GM12878 (cell line): ENCODE results near the gene C1S. TPM values are rescaled to one million over a fixed set of nuclear protein-coding genes. Genes with fewer than 3 reads are reported as not detected.

Experiments used
- ATAC-seq: fragments of 200-7000 bp; cut with Tn5 transposase; 3 replicates; pipeline ENCODE4 v1.9.1; 2020; ENCODE audit warnings: mild to moderate bottlenecking, moderate library complexity
- BruUV-seq: library from RNA; stranded (reverse); fragments of 400-500 nt; replicated peaks from 2 replicates; lab custom pipeline; 2021; lab: Mats Ljungman, UMichigan
- CTCF ChIA-PET: fragments of 300-600 bp; sonication (Branson Sonifier 250); formaldehyde crosslinking; extraction: SDS; loops from one replicate; lab custom pipeline; 2021; ENCODE audit warnings: inconsistent platforms; lab: Yijun Ruan, JAX
- POLR2A ChIA-PET: fragments of 350-600 bp; formaldehyde crosslinking; extraction: SDS; loops from one replicate; lab custom pipeline; 2021; ENCODE audit warnings: inconsistent platforms; lab: Charles Lee
- RAD21 ChIA-PET: fragments of 300-600 bp; sonication (Branson Sonifier 250); formaldehyde crosslinking; loops from one replicate; lab custom pipeline; 2023; ENCODE audit warnings: antibody characterized with exemption; ENCODE audit not compliant: unreplicated experiment; lab: Charles Lee
- SMC1A ChIA-PET: fragments of 300-600 bp; sonication (Branson Sonifier 250); formaldehyde crosslinking; loops from one replicate; lab custom pipeline; 2023; ENCODE audit not compliant: unreplicated experiment, uncharacterized antibody; lab: Charles Lee
- DNase-seq: peaks from one replicate; pipeline ENCODE4 v3.0.0-alpha.2; 2011; ENCODE audit warnings: low read depth, low spot score
- FAIRE-seq: peaks from 3 replicates; lab custom pipeline; 2011; peaks lifted over from hg19 to GRCh38; lab: Jason Lieb, UNC
- H2AFZ ChIP-seq: 2 replicates; pipeline ENCODE4 v1.6.0; 2011; ENCODE audit warnings: low read depth, low read length, control low read depth; ENCODE audit not compliant: control insufficient read depth
- H3K27ac ChIP-seq: 2 replicates; pipeline ENCODE4 v1.5.1; 2011; ENCODE audit warnings: control low read depth; ENCODE audit not compliant: control insufficient read depth, insufficient read depth
- H3K27me3 ChIP-seq, 2 experiments: replicated peaks in 1 of 2; 2 replicates each; pipeline versions ENCODE4 v1.6.0 to v1.6.1; 2011; ENCODE audit warnings: low read length in 1 of 2; ENCODE audit not compliant: control insufficient read depth in 2 of 2, insufficient read depth in 2 of 2
- H3K36me3 ChIP-seq, 2 experiments: 2 replicates each; pipeline ENCODE4 v1.5.1; 2011; ENCODE audit warnings: low read length in 1 of 2; ENCODE audit not compliant: control insufficient read depth in 2 of 2, insufficient read depth in 2 of 2
- H3K4me1 ChIP-seq: 2 replicates; pipeline ENCODE4 v1.6.1; 2011; ENCODE audit warnings: mild to moderate bottlenecking, low read length, moderate library complexity, mixed read lengths; ENCODE audit not compliant: control insufficient read depth, insufficient read depth
- H3K4me2 ChIP-seq: 2 replicates; pipeline ENCODE4 v1.6.0; 2011; ENCODE audit warnings: control low read depth; ENCODE audit not compliant: control insufficient read depth, insufficient read depth
- H3K4me3 ChIP-seq: fragments of 200-600 bp; sonication (generic); 2 replicates; pipeline ENCODE4 v1.5.1; 2016
- H3K79me2 ChIP-seq: 2 replicates; pipeline ENCODE4 v1.6.0; 2011; ENCODE audit warnings: low read length; ENCODE audit not compliant: control insufficient read depth, insufficient read depth
- H3K9ac ChIP-seq: 2 replicates; pipeline ENCODE4 v1.8.0; 2011; ENCODE audit warnings: low read length, control low read depth, mixed read lengths; ENCODE audit not compliant: control insufficient read depth, insufficient read depth
- H3K9me3 ChIP-seq: replicated peaks from 3 replicates; pipeline ENCODE4 v1.5.1; 2011; ENCODE audit warnings: mild to moderate bottlenecking, low read length; ENCODE audit not compliant: control insufficient read depth, insufficient read depth
- H4K20me1 ChIP-seq: 2 replicates; pipeline ENCODE4 v1.6.0; 2011; ENCODE audit not compliant: control insufficient read depth, insufficient read depth
- CUX1 ChIP-seq: IDR thresholded peaks from 2 replicates; pipeline ENCODE4 v1.6.1; 2012; ENCODE audit warnings: improper control_type of control experiment, low read depth, low read length; ENCODE audit not compliant: insufficient replicate concordance
- FOXM1 ChIP-seq: IDR thresholded peaks from 2 replicates; pipeline ENCODE4 v1.6.1; 2012; ENCODE audit warnings: low read depth, mild to moderate bottlenecking, inconsistent platforms, low read length, moderate library complexity
- GABPA ChIP-seq: IDR thresholded peaks from 2 replicates; pipeline ENCODE4 v1.6.1; 2014; ENCODE audit warnings: antibody characterized with exemption, low read depth, mild to moderate bottlenecking, inconsistent platforms
- HSF1 ChIP-seq: fragments of 150-350 bp; IDR thresholded peaks from 2 replicates; pipeline ENCODE4 v1.6.1; 2014; ENCODE audit warnings: mild to moderate bottlenecking, low read depth, low read length
- NFIC ChIP-seq: IDR thresholded peaks from 2 replicates; pipeline ENCODE4 v1.6.1; 2012; ENCODE audit warnings: low read depth, mild to moderate bottlenecking, inconsistent platforms, low read length, moderate library complexity
- PRDM15 ChIP-seq: fragments of 450-650 bp; formaldehyde crosslinking; IDR thresholded peaks from 2 replicates; pipeline ENCODE4 v1.4.0; 2020; ENCODE audit warnings: mild to moderate bottlenecking, moderate library complexity
- RCOR1 ChIP-seq: conservative IDR thresholded peaks from 2 replicates; pipeline ENCODE4 v1.6.1; 2012; ENCODE audit warnings: low read depth, low read length, improper control_type of control experiment
- RFX5 ChIP-seq: IDR thresholded peaks from 2 replicates; pipeline ENCODE4 v1.6.1; 2011; ENCODE audit warnings: low read depth, low read length, improper control_type of control experiment
- STAT3 ChIP-seq: IDR thresholded peaks from 2 replicates; pipeline ENCODE4 v1.6.1; 2011; ENCODE audit warnings: low read depth, low read length, improper control_type of control experiment
- YY1 ChIP-seq: IDR thresholded peaks from 2 replicates; pipeline ENCODE4 v1.6.1; 2011; ENCODE audit warnings: low read depth, mild to moderate bottlenecking, low read length
- whole genome bisulfite sequencing: methylation state at CpG from one replicate; pipeline ENCODE4 v1.1.6; 2016; ENCODE audit warnings: low lambda C conversion rate; ENCODE audit not compliant: insufficient replicate concordance, insufficient coverage; ENCODE audit errors: missing lambda C conversion rate; 5-methylcytosine and 5-hydroxymethylcytosine counted together
- in situ Hi-C: fragments of 300-500 bp; cut with MboI; formaldehyde crosslinking; loops from 9 replicates; pipeline ENCODE4 v1.14.3; 2018; ENCODE audit warnings: mixed read lengths
- intact Hi-C: fragments of 100-400 bp; cut with micrococcal nuclease; formaldehyde crosslinking; loops from one replicate; pipeline ENCODE4 v1.14.2; 2022; ENCODE audit not compliant: unreplicated experiment
- polyA plus RNA-seq, 11 experiments: library from polyadenylated mRNA; depleted of rRNA in 4 of 11; unstranded in 6 of 11; stranded (reverse) in 5 of 11; fragments of >200 nt; fragmentation: Nextera tagmentation in 4 of 11; fragmentation: Illumina TruSeq in 1 of 11; extraction: Ambion mirVana in 4 of 11; extraction: Trizol in 1 of 11; gene quantifications; 1 replicate in 1 of 11; 2 replicates in 10 of 11; pipeline versions ENCODE4 v1.2.1 to v1.2.3, GENCODE V29; 2011 to 2016; ENCODE audit warnings: inconsistent platforms in 2 of 11, missing spikeins in 2 of 11, low read depth in 1 of 11
- total RNA-seq, 4 experiments: library from RNA; depleted of rRNA in 3 of 4; stranded (reverse); fragments of >200 nt in 3 of 4; fragmentation: Illumina TruSeq in 1 of 4; extraction: Trizol in 1 of 4; gene quantifications; 2 replicates each; pipeline versions ENCODE4 v1.2.1 to v1.2.3, GENCODE V29; 2013 to 2021

Gene C1S
- total and polyA plus RNA-seq, 10 of the 15 experiments (the other 5 are each of a cell fraction or from before 2014, with no cell fraction given): 0.10 to 1.4 (median 0.42) TPM

GRCh38 chr12:7096006-7096932 is 35.8 kb downstream of the C1S start:
- no peaks in the 10 kb centered on the region for H4K20me1 ChIP-seq
- no peak for DNase-seq
- ChIA-PET CTCF (interaction anchor here (1.0 to 3.5 kb wide), 6 partner anchors 11 to 223 kb away, joined by 4 to 26 read pairs (median 4); partner anchors contain the start of genes C1RL and SPSB2), RAD21 (interaction anchor here (1.1 kb wide), 1 partner anchor 17 kb away, joined by 3 read pairs; no protein-coding TSS in a partner anchor), SMC1A (interaction anchor here (1.3 to 2.1 kb wide), 2 partner anchors 12 to 16 kb away, joined by 4 to 12 read pairs; partner anchors contain the start of gene C1RL), POLR2A (interaction anchor here (0.8 kb wide), 1 partner anchor 15 kb away, joined by 3 read pairs; no protein-coding TSS in a partner anchor)
- no peaks in the 10 kb centered on the region for H3K79me2 ChIP-seq
- no peak overlapping the region for H3K27ac ChIP-seq
- ATAC-seq: no peak
- H3K36me3 ChIP-seq: no peaks in the 10 kb centered on the region
- no peaks in the 10 kb centered on the region for H3K27me3 ChIP-seq
- no peak for FAIRE-seq
- in situ Hi-C loops: no loop called here
- no peak overlapping the region for H3K4me3 ChIP-seq
- H3K4me2 ChIP-seq: no peak overlapping the region
- no peak overlapping the region for H2AFZ ChIP-seq
- H3K4me1 ChIP-seq: no peaks in the 10 kb centered on the region
- TF ChIP-seq PRDM15 (CRISPR knock-in tag): no peak
- no peak for TF ChIP-seq HSF1
- no peak for TF ChIP-seq RCOR1
- no peak for TF ChIP-seq CUX1
- TF ChIP-seq GABPA: no peak
- TF ChIP-seq RFX5: no peak
- no peak for TF ChIP-seq YY1
- no peak for TF ChIP-seq STAT3
- no peak for TF ChIP-seq NFIC
- no peak for TF ChIP-seq FOXM1
- no peaks in the 10 kb centered on the region for H3K9me3 ChIP-seq
- intact Hi-C loops: no loop called here
- WGBS: 88% methylated on average over 24 of the region's 26 CpGs
- no peak overlapping the region for H3K9ac ChIP-seq
- BruUV-seq: no TSS peak
